DOHH2 (cell line): Measurements from ENCODE around the gene WIPF2.

Source experiments
- H3F3A ChIP-seq: fragments of 200-600 bp; sonication (generic), shearing (Covaris generic); 2 replicates; pipeline ENCODE4 v1.6.0; 2016; ENCODE audit warnings: antibody characterized with exemption, mild to moderate bottlenecking; ENCODE audit not compliant: control insufficient read depth, insufficient read depth
- H3K27ac ChIP-seq: fragments of 200-600 bp; sonication (generic); 2 replicates; pipeline ENCODE4 v1.5.1; 2014; ENCODE audit warnings: low read depth, mild to moderate bottlenecking, low read length, moderate library complexity
- H3K27me3 ChIP-seq: fragments of 200-600 bp; sonication (generic); 2 replicates; pipeline ENCODE4 v1.6.1; 2014; ENCODE audit warnings: mild to moderate bottlenecking, low read length, mixed read lengths; ENCODE audit not compliant: control insufficient read depth
- H3K36me3 ChIP-seq: fragments of 200-600 bp; sonication (generic); 2 replicates; pipeline ENCODE4 v1.6.1; 2014; ENCODE audit warnings: mild to moderate bottlenecking, low read length, moderate library complexity, mixed read lengths; ENCODE audit not compliant: control insufficient read depth
- H3K4me1 ChIP-seq: fragments of 200-600 bp; sonication (generic); 2 replicates; pipeline ENCODE4 v1.6.1; 2014; ENCODE audit warnings: mild to moderate bottlenecking, low read length, mixed read lengths; ENCODE audit not compliant: control insufficient read depth
- H3K4me2 ChIP-seq: fragments of 200-600 bp; sonication (generic); 2 replicates; pipeline ENCODE4 v1.6.0; 2014; ENCODE audit warnings: mild to moderate bottlenecking, low read length, moderate library complexity
- H3K4me3 ChIP-seq: fragments of 200-600 bp; sonication (generic); 2 replicates; pipeline ENCODE4 v1.5.1; 2014; ENCODE audit warnings: mild to moderate bottlenecking, low read length, mixed read lengths
- H3K79me2 ChIP-seq: fragments of 200-600 bp; sonication (generic); 2 replicates; pipeline ENCODE4 v1.6.1; 2014; ENCODE audit warnings: mild to moderate bottlenecking, low read length, mixed read lengths; ENCODE audit not compliant: control insufficient read depth
- H3K9me2 ChIP-seq: fragments of 200-600 bp; sonication (generic); replicated peaks from 2 replicates; pipeline ENCODE4 v1.6.1; 2014; ENCODE audit warnings: mild to moderate bottlenecking, low read length, mixed read lengths; ENCODE audit not compliant: control insufficient read depth
- H3K9me3 ChIP-seq: fragments of 200-600 bp; sonication (generic); 2 replicates; pipeline ENCODE4 v1.6.1; 2014; ENCODE audit warnings: antibody characterized with exemption, low read length, mixed read lengths; ENCODE audit not compliant: control insufficient read depth, insufficient read depth
- H4K20me1 ChIP-seq: fragments of 200-600 bp; sonication (generic); 2 replicates; pipeline ENCODE4 v1.6.0; 2014; ENCODE audit warnings: low read depth, mild to moderate bottlenecking, antibody characterized with exemption, low read length, moderate library complexity; ENCODE audit not compliant: control insufficient read depth, insufficient read depth
- EZH2phosphoT487 ChIP-seq: fragments of 200-600 bp; sonication (generic); IDR thresholded peaks from 2 replicates; pipeline ENCODE4 v1.6.1; 2017; ENCODE audit warnings: borderline replicate concordance, mild to moderate bottlenecking, antibody characterized with exemption, low read length, moderate library complexity, mixed read lengths
- TF ChIP-seq, protein P1 (sequence below): fragments of 200-600 bp; sonication (generic); IDR thresholded peaks from one replicate; pipeline ENCODE4 v1.5.1; 2014; ENCODE audit warnings: antibody characterized with exemption, mild to moderate bottlenecking, low read depth, low read length; ENCODE audit not compliant: poor library complexity, severe bottlenecking

The WIPF2 gene

DNA sequence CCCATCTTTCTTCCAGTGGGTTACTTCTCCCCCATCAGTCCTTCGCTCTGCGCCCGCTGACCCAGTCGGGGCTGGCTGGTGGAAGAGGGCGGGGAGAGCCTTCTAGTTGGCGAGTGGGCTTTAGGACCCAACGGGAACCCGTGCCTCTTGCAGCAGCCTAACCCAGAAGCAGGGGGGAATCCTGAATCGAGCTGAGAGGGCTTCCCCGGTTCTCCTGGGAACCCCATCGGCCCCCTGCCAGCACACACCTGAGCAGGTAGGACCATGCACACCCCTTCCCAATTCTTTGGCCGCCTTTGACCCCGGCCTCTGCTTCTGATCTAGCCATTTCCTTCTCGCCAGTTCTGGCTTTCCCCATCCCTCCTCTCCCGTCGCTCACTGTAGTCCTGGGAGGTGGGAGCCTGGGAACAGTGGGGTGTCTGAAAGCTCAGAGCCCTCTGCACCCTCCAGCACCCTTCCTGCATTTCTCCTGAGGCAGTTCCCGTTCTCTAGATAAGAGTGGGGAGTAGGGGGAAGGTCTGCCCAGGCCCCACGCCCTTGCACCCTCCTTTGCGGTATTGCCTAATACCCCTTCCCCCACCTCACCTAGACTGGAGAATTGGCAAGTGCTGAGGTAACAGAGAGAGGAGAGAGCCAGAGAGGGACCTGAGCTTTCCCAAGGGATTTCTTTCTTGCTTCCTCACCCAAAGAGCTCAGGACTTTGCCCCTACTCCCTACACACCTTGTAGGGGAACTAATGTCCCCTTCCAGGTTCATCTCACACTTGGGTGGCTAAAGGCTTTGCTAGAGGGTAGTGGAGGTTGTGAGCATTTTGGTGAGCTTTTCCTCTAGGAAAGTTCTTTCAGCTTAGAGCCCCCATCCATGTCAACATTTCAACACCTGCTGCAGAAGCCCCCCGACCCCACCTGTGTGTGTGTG, 90.2 kb downstream of the WIPF2 start, which contains the start of gene RARA:
TSS of gene RARA (plus strand) at position 150 of the 918 bp plus-strand sequence. CDS start 22,039 bp downstream, outside the sequence.
- Histone ChIP-seq H3K4me2 (peak within 1 kb of the TSS; percentile 28), H3K79me2 (no peaks in the 10 kb centered on the region), H3K27ac (no peak within 1 kb of the TSS), H3K4me3 (no peak within 1 kb of the TSS), H4K20me1 (peaks cover 1% of the 10 kb centered on the region; the same call in 1 of the 2 replicates), H3K9me2 (no peaks in the 10 kb centered on the region), H3F3A (peaks cover 17% of the 10 kb centered on the region), H3K4me1 (peaks cover 51% of the 10 kb centered on the region), H3K27me3 (no peaks in the 10 kb centered on the region), H3K9me3 (no peaks in the 10 kb centered on the region), H3K36me3 (peaks cover 12% of the 10 kb centered on the region)
- no peak for TF ChIP-seq EZH2phosphoT487
- TF ChIP-seq, protein P1, sequence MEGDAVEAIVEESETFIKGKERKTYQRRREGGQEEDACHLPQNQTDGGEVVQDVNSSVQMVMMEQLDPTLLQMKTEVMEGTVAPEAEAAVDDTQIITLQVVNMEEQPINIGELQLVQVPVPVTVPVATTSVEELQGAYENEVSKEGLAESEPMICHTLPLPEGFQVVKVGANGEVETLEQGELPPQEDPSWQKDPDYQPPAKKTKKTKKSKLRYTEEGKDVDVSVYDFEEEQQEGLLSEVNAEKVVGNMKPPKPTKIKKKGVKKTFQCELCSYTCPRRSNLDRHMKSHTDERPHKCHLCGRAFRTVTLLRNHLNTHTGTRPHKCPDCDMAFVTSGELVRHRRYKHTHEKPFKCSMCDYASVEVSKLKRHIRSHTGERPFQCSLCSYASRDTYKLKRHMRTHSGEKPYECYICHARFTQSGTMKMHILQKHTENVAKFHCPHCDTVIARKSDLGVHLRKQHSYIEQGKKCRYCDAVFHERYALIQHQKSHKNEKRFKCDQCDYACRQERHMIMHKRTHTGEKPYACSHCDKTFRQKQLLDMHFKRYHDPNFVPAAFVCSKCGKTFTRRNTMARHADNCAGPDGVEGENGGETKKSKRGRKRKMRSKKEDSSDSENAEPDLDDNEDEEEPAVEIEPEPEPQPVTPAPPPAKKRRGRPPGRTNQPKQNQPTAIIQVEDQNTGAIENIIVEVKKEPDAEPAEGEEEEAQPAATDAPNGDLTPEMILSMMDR, result no peak

DNA sequence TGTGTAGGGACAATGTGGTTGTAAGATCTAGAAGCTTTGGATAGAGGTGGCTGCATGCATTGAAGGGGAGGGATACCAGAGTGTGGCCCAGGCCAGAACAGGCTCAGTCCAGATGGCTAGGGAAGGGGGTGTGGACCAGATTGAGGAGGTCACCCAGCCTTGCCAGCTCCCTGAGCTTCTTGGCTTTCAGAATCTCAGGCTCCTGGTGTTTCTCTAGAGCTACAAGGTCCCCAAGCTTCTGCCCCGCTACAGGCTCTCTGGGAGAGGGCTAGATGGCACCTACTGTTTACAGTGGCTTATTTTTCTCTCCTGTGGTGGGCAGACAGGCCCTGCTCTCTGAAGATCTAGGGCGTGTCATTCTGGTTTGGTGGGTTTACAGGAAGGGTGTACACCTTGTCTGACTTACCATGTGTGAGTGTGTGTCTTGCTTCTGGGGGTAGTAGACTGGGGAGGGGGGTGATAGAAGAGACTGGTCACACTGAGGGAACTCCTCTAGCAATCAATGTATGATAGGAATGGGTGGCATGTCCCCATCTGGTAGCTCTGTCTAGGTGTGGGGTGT, 90.9 kb downstream of the WIPF2 start:
- Histone ChIP-seq H3K4me3 (no peak overlapping the region), H3K36me3 (peaks cover 5% of the 10 kb centered on the region; the same call in 1 of the 2 replicates), H4K20me1 (no peaks in the 10 kb centered on the region), H3K27me3 (no peaks in the 10 kb centered on the region), H3F3A (peaks cover 17% of the 10 kb centered on the region), H3K27ac (no peak overlapping the region), H3K9me3 (no peaks in the 10 kb centered on the region), H3K9me2 (no peaks in the 10 kb centered on the region), H3K4me2 (no peak overlapping the region), H3K79me2 (no peaks in the 10 kb centered on the region), H3K4me1 (peaks cover 56% of the 10 kb centered on the region)
- TF ChIP-seq, protein P1, result no peak
- no peak for TF ChIP-seq EZH2phosphoT487

DNA sequence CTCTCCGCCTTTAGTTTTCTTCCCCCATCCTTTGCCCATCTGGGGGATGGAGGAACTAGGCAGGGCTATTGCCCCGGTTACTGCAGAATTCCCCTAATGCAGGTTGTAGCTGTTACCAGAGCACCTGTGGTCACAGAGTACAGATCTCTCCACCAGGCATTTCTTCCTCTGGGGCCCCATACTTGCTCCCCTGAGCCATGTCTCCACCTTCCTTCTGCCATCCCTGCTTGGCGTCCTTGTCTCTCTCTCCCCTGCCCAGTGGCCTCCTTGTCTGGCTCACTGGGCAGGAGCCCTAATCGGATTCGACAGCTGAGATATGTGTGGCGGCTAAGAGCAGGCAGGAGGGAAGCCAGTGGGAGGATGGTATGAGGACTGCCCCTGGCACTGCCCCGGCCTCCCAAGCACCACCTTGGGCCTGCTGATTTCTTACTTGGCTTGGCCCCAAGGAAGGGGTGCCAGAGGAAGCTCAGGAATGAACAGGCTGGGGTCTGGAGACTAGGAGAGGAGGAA, 91.8 kb downstream of the WIPF2 start:
- no peak for TF ChIP-seq EZH2phosphoT487
- TF ChIP-seq, protein P1, result no peak
- no peaks in the 10 kb centered on the region for H3K27me3 ChIP-seq
- no peaks in the 10 kb centered on the region for H3K36me3 ChIP-seq
- no peaks in the 10 kb centered on the region for H3K9me3 ChIP-seq
- no peaks in the 10 kb centered on the region for H3K79me2 ChIP-seq
- no peaks in the 10 kb centered on the region for H3K9me2 ChIP-seq
- peaks cover 64% of the 10 kb centered on the region for H3K4me1 ChIP-seq
- H3K27ac ChIP-seq, result no peak overlapping the region
- no peaks in the 10 kb centered on the region for H4K20me1 ChIP-seq
- peaks cover 17% of the 10 kb centered on the region; the same call in 1 of the 2 replicates for H3F3A ChIP-seq
- H3K4me2 ChIP-seq, result no peak overlapping the region
- H3K4me3 ChIP-seq, result no peak overlapping the region
